COLO668 (cell line): ENCODE measurements around the gene CSGALNACT2.

ENCODE experiments used
- DNase-seq: peaks from one replicate; lab custom pipeline; 2025; ENCODE audit not compliant: unreplicated experiment; lab: John Stamatoyannopoulos, UW

CSGALNACT2 gene

GRCh38 chr10:43226851-43227845 lies 88.9 kb downstream of the CSGALNACT2 start:
- DNase-seq = no peak

GRCh38 chr10:43227911-43228782 lies 89.9 kb downstream of the CSGALNACT2 start:
- DNase-seq = no peak

- no peak for DNase-seq
These were observed 90.5 kb downstream of the CSGALNACT2 start for GRCh38 chr10:43228783-43229207.

- DNase-seq = no peak
These were observed 91.2 kb downstream of the CSGALNACT2 start for GRCh38 chr10:43229208-43230061.

- DNase-seq = no peak
These were observed 92.1 kb downstream of the CSGALNACT2 start for GRCh38 chr10:43230101-43230908.

- DNase-seq = no peak
These were observed 92.8 kb downstream of the CSGALNACT2 start for GRCh38 chr10:43230909-43231522.

- no peak for DNase-seq
These were observed 93.4 kb downstream of the CSGALNACT2 start for GRCh38 chr10:43231523-43232078.

- no peak for DNase-seq
These were observed 95.6 kb downstream of the CSGALNACT2 start for GRCh38 chr10:43233601-43234430.

- no peak for DNase-seq
These were observed 96.3 kb downstream of the CSGALNACT2 start for GRCh38 chr10:43234471-43235041.
